ENCODE measurements around the gene TOE1. TPM values are rescaled to one million over a fixed set of nuclear protein-coding genes. Genes with fewer than 3 reads are reported as not detected.

TOE1 gene
- total RNA-seq, 1 donor from 2014 or later: 12.3 TPM

- TF ChIP-seq CTCF (IDR thresholded peaks at IDR 0.05; ENCODE audit: unreplicated experiment): no peak
- H3K36me3 Mint-ChIP-seq (ENCODE audit: insufficient read depth): no peaks in the 10 kb centered on the region
- no peaks in the 10 kb centered on the region for H3K27me3 Mint-ChIP-seq
- no peaks in the 10 kb centered on the region for H3K9me3 Mint-ChIP-seq (ENCODE audit: low read depth)
- H3K4me1 Mint-ChIP-seq (ENCODE audit: low read depth): peaks cover 3% of the 10 kb centered on the region
- no peak overlapping the region for H3K27ac Mint-ChIP-seq
- no peak for DNase-seq (ENCODE audit: low spot score, unreplicated experiment)
- no peak overlapping the region for H3K4me3 Mint-ChIP-seq (ENCODE audit: low read depth)
Measured at GRCh38 chr1:45385302-45385701, 45.3 kb downstream of the TOE1 start.

- H3K27ac Mint-ChIP-seq: no peak overlapping the region
- no peak for DNase-seq (ENCODE audit: low spot score, unreplicated experiment)
- TF ChIP-seq CTCF (IDR thresholded peaks at IDR 0.05; ENCODE audit: unreplicated experiment): no peak
- no peak overlapping the region for H3K4me3 Mint-ChIP-seq (ENCODE audit: low read depth)
- no peaks in the 10 kb centered on the region for H3K36me3 Mint-ChIP-seq (ENCODE audit: insufficient read depth)
- H3K4me1 Mint-ChIP-seq (ENCODE audit: low read depth): peaks cover 3% of the 10 kb centered on the region
- no peaks in the 10 kb centered on the region for H3K27me3 Mint-ChIP-seq
- H3K9me3 Mint-ChIP-seq (ENCODE audit: low read depth): no peaks in the 10 kb centered on the region
Measured at GRCh38 chr1:45386219-45386618, 46.2 kb downstream of the TOE1 start.

Other genes starting within 250 kb of the TOE1 start
- gene ZSWIM5, start 133.6 kb upstream of the TOE1 start, total RNA-seq: 8.5 and 9.2 TPM in 2 replicates
- gene HPDL, start 13.3 kb upstream of the TOE1 start, total RNA-seq: 2.4 and 3.6 TPM in 2 replicates
- 52.3 and 59.3 TPM in 2 replicates for gene MUTYH, start 270 bp downstream of the TOE1 start, total RNA-seq
- gene TESK2, start 151.0 kb downstream of the TOE1 start, total RNA-seq: 9.4 and 9.5 TPM in 2 replicates
- 2.6 and 2.8 TPM in 2 replicates for gene CCDC163, start 159.9 kb downstream of the TOE1 start, total RNA-seq
- gene MMACHC, start 160.1 kb downstream of the TOE1 start, total RNA-seq: 10.0 and 11.3 TPM in 2 replicates
- gene PRDX1, start 181.7 kb downstream of the TOE1 start, total RNA-seq: 308 and 331 TPM in 2 replicates
- 213 and 214 TPM in 2 replicates for gene AKR1A1, start 210.7 kb downstream of the TOE1 start, total RNA-seq
- 250 and 258 TPM in 2 replicates for gene NASP, start 243.9 kb downstream of the TOE1 start, total RNA-seq